Measurements from ENCODE around the gene SLC3A2. TPM values are rescaled to one million over a fixed set of nuclear protein-coding genes. Genes with fewer than 3 reads are reported as not detected.
A peak's percentile ranks its signal among the peaks of the same experiment; 100 is the strongest.

SLC3A2 gene
- total and polyA plus RNA-seq, 8 donors: 66.9 to 331 (median 75.1) TPM

DNA sequence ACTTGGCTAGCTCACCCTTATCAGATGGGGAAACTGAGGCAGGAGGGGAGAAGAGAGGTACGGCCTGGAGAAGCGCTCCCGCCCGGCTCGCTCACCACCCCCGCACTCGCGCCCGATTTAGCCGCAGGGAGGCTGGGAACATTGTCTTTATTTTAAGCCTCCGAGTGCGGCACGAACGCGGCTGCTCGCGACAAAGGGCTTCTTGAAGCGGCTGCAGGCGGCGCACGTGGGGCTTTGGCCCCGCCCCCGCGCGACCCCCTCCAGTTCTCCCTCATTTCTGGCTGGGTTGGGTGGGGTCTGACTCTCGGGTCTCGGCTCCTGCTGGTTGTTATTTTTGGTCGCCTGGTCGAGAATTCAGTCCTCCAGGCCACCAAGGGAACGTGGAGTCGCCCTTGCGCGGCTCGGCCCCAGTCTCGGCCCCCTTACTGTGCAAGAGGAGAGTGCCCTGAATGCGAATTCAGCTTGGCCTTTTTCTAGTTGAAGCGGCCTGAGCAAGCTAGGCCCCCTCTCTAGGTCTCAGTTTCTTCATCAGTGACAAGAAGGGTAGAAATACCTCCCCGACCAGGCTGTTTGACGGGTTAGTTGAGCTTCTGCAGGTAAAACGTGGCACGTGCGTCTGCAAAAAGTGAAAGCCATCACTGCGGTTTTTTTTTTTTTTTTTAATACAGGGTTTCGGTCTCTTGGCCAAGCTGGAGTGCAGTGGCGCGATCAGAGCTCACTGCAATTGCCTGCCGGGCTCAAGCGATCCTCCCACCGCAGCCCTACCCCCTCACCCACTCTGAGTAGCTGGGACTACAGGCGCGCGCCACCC is 43.1 kb downstream of the SLC3A2 start:
- DNase-seq: no peak
- no peak for ATAC-seq
- Histone ChIP-seq H3K27ac (no peak overlapping the region), H3K27me3 (peaks cover 0 to 12% (median 4%) of the 10 kb centered on the region in 4 donors), H3K4me3 (peak overlapping the region in 2 of 4 donors; percentile 1 to 31), H3K36me3 (no peaks in the 10 kb centered on the region), H3K9me3 (no peaks in the 10 kb centered on the region), H3K4me1 (peaks cover 0 to 6% (median 0%) of the 10 kb centered on the region in 3 donors)
- FAIRE-seq: no peak
- 10 to 11% methylated on average over 52 of the region's 52 CpGs for WGBS, 2 donors
- TF ChIP-seq, protein P1, sequence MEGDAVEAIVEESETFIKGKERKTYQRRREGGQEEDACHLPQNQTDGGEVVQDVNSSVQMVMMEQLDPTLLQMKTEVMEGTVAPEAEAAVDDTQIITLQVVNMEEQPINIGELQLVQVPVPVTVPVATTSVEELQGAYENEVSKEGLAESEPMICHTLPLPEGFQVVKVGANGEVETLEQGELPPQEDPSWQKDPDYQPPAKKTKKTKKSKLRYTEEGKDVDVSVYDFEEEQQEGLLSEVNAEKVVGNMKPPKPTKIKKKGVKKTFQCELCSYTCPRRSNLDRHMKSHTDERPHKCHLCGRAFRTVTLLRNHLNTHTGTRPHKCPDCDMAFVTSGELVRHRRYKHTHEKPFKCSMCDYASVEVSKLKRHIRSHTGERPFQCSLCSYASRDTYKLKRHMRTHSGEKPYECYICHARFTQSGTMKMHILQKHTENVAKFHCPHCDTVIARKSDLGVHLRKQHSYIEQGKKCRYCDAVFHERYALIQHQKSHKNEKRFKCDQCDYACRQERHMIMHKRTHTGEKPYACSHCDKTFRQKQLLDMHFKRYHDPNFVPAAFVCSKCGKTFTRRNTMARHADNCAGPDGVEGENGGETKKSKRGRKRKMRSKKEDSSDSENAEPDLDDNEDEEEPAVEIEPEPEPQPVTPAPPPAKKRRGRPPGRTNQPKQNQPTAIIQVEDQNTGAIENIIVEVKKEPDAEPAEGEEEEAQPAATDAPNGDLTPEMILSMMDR (IDR thresholded peaks at IDR 0.05): no peak
- intact Hi-C loops (cut with DNase I): no loop called here

DNA sequence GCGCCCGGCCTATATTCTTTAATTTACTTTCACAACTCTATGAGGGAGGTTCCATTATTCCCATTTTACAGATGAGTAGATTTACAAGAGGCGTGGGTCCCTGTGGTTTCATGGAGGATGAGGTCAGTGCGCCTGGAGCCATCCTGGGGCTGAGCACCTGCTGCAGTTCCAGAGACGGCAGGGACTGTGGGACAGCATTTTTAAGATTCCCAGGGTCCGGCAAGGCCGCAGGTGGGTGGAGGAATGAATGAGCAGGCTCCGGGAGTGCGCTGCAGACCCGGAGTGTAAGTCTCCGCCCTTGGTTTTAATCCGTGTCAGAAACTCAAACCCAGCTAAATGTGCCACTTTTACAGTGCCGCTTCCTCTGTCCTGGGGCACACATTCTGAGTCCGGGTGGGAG is 44.6 kb downstream of the SLC3A2 start:
- no peak for FAIRE-seq
- no peak for DNase-seq

DNA sequence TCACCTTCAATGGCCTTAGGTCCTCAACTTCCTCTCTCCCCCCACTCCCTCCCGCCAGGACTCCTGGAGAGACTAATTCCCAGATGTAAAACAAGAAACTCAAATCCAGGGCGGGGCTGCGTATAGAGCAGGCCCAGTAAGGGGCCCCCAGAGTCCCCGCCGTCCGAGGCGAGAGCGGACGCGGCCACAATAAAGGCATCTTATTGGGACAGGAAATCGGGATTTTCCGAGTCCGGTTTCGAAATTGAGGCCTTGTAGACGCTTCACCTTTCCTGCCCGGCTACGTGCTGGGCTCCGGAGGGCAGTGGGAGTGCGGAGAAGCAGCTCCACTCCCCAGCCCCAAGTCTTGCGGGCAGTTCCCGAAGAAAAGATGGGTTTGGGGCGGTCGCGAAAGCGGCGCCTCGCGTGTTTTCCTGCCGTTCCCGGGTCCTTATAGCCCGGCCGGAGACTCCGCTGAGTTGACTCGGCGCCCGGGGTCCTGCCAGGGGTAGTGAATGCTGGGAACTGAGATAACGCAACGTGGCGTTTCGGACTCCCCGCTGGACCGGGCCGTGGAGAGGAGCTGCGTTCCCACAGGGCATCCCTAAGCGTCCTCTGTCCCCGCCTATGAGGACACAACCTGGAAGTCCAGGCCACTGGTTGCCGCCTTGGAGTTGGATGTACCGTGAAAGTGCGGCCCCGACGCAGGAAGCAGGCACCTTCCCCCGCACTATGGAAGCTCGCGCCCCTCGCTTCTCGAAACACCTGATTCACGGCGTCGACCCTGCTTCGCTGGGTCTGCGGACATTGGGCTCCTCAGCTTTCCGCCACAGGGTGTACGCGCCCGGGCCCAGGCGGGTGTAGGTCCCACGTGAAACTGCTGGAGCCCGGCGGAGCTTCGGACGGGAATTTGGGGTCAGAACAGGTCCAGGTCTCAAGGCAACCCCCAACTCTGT is 45.3 kb downstream of the SLC3A2 start:
- Histone ChIP-seq H3K27ac (no peak overlapping the region), H3K9me3 (no peaks in the 10 kb centered on the region), H3K4me3 (peak overlapping the region in 1 of 4 donors; percentile 13), H3K36me3 (no peaks in the 10 kb centered on the region), H3K4me1 (peaks cover 0 to 6% (median 0%) of the 10 kb centered on the region in 3 donors), H3K27me3 (peaks cover 0 to 12% (median 4%) of the 10 kb centered on the region in 4 donors)
- TF ChIP-seq, protein P1 (IDR thresholded peaks at IDR 0.05): no peak
- no peak for FAIRE-seq
- no peak for ATAC-seq
- WGBS, 2 donors: 38 to 43% methylated on average over 71 of the region's 71 CpGs
- intact Hi-C loops (cut with DNase I): no loop called here
- peak in 1 of 6 donors; percentile 59 for DNase-seq

More for the DNA sequence above, 44.6 kb downstream of the SLC3A2 start:
- Histone ChIP-seq H3K4me1 (peaks cover 0 to 6% (median 0%) of the 10 kb centered on the region in 3 donors), H3K9me3 (no peaks in the 10 kb centered on the region), H3K27ac (no peak overlapping the region), H3K4me3 (no peak overlapping the region), H3K27me3 (peaks cover 0 to 12% (median 4%) of the 10 kb centered on the region in 4 donors), H3K36me3 (no peaks in the 10 kb centered on the region)
- ATAC-seq: no peak
- intact Hi-C loops (cut with DNase I): no loop called here
- 80 to 92% methylated on average over 14 of the region's 14 CpGs for WGBS, 2 donors
- TF ChIP-seq, protein P1 (IDR thresholded peaks at IDR 0.05): no peak

DNA sequence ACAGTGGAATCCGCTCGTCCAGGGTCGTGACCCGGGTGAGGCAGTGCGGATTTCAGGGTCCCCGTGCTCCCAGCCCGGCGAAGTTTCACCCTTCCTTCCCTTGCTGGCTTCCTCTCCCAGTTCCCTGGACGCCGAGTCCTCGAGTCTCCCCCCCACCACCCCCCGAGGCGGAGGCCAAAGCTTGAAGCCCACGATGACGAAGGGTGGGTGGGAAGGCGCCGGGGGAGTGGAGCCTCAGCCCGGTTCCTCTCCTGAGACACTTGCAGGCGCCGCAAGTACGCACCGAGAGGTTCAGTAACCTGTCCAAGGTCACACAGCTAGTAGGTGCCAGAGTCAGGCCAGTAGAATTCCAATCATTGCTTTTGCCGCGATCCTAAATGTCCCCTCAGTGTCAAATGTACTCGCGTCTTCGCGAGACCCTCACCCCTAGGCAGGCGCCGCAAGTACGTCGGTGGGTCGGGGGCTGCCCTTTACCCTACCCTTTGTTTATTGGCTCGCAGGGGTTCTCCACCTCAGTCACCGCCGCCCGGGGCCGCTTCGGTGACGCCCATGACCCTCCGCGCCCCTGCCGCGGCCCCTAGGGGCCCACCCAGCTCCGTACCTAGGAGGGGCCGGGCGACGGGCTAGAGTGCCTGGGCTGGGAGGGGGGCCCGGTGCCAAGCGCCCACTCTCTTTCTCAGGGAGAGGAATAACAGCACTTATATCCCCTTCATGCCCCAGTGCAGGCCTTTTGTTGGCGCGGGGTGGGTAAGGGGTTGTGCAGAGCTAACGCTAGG is 46.2 kb downstream of the SLC3A2 start:
- 18 to 26% methylated on average over 48 to 53 of the region's 53 CpGs for WGBS, 2 donors
- DNase-seq: no peak
- no peak for ATAC-seq
- Histone ChIP-seq H3K4me1 (peaks cover 0 to 6% (median 0%) of the 10 kb centered on the region in 3 donors), H3K4me3 (no peak overlapping the region), H3K9me3 (no peaks in the 10 kb centered on the region), H3K27ac (no peak overlapping the region), H3K36me3 (no peaks in the 10 kb centered on the region), H3K27me3 (peaks cover 0 to 12% (median 4%) of the 10 kb centered on the region in 4 donors)
- intact Hi-C loops (cut with DNase I): no loop called here
- no peak for FAIRE-seq
- TF ChIP-seq, protein P1 (IDR thresholded peaks at IDR 0.05): no peak

Measured in pancreas (tissue), 10 donors.